HEK293 (cell line): Measurements from ENCODE around the gene OR51G1.

Experiments
- CTCF ChIA-PET: fragments of 350-600 bp; formaldehyde crosslinking; extraction: SDS; loops from one replicate; lab custom pipeline; 2021; ENCODE audit warnings: antibody characterized with exemption; lab: Yijun Ruan, JAX
- POLR2A ChIA-PET: fragments of 300-600 bp; formaldehyde crosslinking; extraction: SDS; loops from one replicate; lab custom pipeline; 2020; ENCODE audit warnings: antibody characterized with exemption, inconsistent platforms; lab: Yijun Ruan, JAX
- H3K27ac ChIP-seq: fragments of 200-500 bp; sonication (Bioruptor generic); 2 replicates; pipeline ENCODE4 v1.5.1; 2014; ENCODE audit warnings: low read depth, low read length, control low read depth, inconsistent platforms; ENCODE audit errors: extremely low read depth
- H3K36me3 ChIP-seq, 2 experiments: fragments of 200-500 bp in 1 of 2; sonication (Bioruptor generic) in 1 of 2; 1 replicate in 1 of 2; 2 replicates in 1 of 2; pipeline ENCODE4 v1.5.1; 2014 to 2017; ENCODE audit warnings: inconsistent platforms in 2 of 2, low read length in 2 of 2; ENCODE audit not compliant: control insufficient read depth in 2 of 2, insufficient read depth in 1 of 2
- H3K4me1 ChIP-seq: fragments of 200-500 bp; sonication (Bioruptor generic); 2 replicates; pipeline ENCODE4 v1.5.1; 2014; ENCODE audit warnings: mild to moderate bottlenecking, low read length, inconsistent platforms; ENCODE audit not compliant: control insufficient read depth, insufficient read depth
- H3K4me3 ChIP-seq: 2 replicates; pipeline ENCODE4 v1.5.1; 2011; ENCODE audit warnings: low read depth, mild to moderate bottlenecking, control low read depth, low read length, moderate library complexity
- H3K9me3 ChIP-seq: fragments of 200-500 bp; sonication (Bioruptor generic); 2 replicates; pipeline ENCODE4 v1.5.1; 2014; ENCODE audit warnings: low read depth, low read length, inconsistent platforms; ENCODE audit not compliant: control insufficient read depth, insufficient read depth
- ZBTB20 ChIP-seq: fragments of 450-650 bp; formaldehyde crosslinking; IDR thresholded peaks from 2 replicates; pipeline ENCODE4 v1.5.1; 2016; ENCODE audit warnings: missing biosample characterization, missing genetic modification characterization
- ZNF311 ChIP-seq: fragments of 450-650 bp; formaldehyde crosslinking; IDR thresholded peaks from 2 replicates; pipeline ENCODE4 v1.5.1; 2017; ENCODE audit warnings: missing biosample characterization, missing genetic modification characterization, borderline replicate concordance
- ZNF571 ChIP-seq: fragments of 450-650 bp; formaldehyde crosslinking; IDR thresholded peaks from 2 replicates; pipeline ENCODE4 v1.5.0; 2017; ENCODE audit warnings: missing biosample characterization, missing genetic modification characterization
- ZNF654 ChIP-seq: fragments of 450-650 bp; formaldehyde crosslinking; IDR thresholded peaks from 2 replicates; pipeline ENCODE4 v1.5.1; 2016; ENCODE audit warnings: low read depth, missing biosample characterization, missing genetic modification characterization
- ZNF76 ChIP-seq: fragments of 450-650 bp; formaldehyde crosslinking; IDR thresholded peaks from 2 replicates; pipeline ENCODE4; 2016; ENCODE audit warnings: low read depth, missing biosample characterization, missing genetic modification characterization, borderline replicate concordance
- TF ChIP-seq, protein P1 (sequence below): fragments of 450-650 bp; IDR thresholded peaks from 2 replicates; pipeline ENCODE4 v1.5.1; 2018; ENCODE audit warnings: missing biosample characterization, mild to moderate bottlenecking, missing genetic modification characterization
- TF ChIP-seq, protein P2 (sequence below): fragments of 450-650 bp; formaldehyde crosslinking; IDR thresholded peaks from 2 replicates; pipeline ENCODE4 v1.5.1; 2016; ENCODE audit warnings: missing biosample characterization, missing genetic modification characterization
- TF ChIP-seq, protein P3 (sequence below): fragments of 450-650 bp; formaldehyde crosslinking; IDR thresholded peaks from 2 replicates; pipeline ENCODE4 v1.5.1; 2017; ENCODE audit warnings: missing biosample characterization, mild to moderate bottlenecking, missing genetic modification characterization, moderate library complexity

The OR51G1 gene

DNA sequence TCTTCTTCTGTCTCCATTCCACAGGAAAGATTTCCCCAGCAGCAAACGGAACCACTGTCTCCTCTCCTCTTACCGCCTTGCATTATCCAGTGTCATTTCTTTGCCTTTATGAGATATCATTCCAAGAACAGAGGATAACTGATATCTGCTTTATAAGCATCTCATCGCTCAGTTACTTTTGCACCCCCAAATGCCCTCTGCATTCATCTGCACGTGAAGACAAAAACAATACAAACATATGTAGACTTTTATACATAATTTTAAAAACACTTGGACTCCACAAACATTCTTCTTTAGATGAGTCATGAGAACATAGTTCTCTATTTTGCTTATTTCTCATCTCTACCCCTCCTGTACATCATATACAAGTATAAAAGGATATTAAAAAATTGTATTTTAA, 43.0 kb downstream of the OR51G1 start:
- POLR2A ChIA-PET: no interaction called here
- Histone ChIP-seq H3K36me3 (no peaks in the 10 kb centered on the region), H3K4me3 (no peak overlapping the region), H3K4me1 (no peaks in the 10 kb centered on the region), H3K27ac (no peak overlapping the region), H3K9me3 (no peaks in the 10 kb centered on the region)
- CTCF ChIA-PET: interaction anchor here (0.7 kb wide), 1 partner anchor 244 kb away, joined by 3 read pairs; the partner anchor contains the start of gene OR51D1
- no peak for TF ChIP-seq ZBTB20 (tag by site-specific recombination)
- TF ChIP-seq, protein P1, sequence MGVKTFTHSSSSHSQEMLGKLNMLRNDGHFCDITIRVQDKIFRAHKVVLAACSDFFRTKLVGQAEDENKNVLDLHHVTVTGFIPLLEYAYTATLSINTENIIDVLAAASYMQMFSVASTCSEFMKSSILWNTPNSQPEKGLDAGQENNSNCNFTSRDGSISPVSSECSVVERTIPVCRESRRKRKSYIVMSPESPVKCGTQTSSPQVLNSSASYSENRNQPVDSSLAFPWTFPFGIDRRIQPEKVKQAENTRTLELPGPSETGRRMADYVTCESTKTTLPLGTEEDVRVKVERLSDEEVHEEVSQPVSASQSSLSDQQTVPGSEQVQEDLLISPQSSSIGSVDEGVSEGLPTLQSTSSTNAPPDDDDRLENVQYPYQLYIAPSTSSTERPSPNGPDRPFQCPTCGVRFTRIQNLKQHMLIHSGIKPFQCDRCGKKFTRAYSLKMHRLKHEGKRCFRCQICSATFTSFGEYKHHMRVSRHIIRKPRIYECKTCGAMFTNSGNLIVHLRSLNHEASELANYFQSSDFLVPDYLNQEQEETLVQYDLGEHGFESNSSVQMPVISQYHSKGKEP (tag by site-specific recombination): no peak
- TF ChIP-seq ZNF311 (tag by site-specific recombination): no peak
- TF ChIP-seq ZNF76 (tag by site-specific recombination): no peak
- TF ChIP-seq, protein P2, sequence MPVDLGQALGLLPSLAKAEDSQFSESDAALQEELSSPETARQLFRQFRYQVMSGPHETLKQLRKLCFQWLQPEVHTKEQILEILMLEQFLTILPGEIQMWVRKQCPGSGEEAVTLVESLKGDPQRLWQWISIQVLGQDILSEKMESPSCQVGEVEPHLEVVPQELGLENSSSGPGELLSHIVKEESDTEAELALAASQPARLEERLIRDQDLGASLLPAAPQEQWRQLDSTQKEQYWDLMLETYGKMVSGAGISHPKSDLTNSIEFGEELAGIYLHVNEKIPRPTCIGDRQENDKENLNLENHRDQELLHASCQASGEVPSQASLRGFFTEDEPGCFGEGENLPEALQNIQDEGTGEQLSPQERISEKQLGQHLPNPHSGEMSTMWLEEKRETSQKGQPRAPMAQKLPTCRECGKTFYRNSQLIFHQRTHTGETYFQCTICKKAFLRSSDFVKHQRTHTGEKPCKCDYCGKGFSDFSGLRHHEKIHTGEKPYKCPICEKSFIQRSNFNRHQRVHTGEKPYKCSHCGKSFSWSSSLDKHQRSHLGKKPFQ (tag by site-specific recombination): no peak
- TF ChIP-seq, protein P3, sequence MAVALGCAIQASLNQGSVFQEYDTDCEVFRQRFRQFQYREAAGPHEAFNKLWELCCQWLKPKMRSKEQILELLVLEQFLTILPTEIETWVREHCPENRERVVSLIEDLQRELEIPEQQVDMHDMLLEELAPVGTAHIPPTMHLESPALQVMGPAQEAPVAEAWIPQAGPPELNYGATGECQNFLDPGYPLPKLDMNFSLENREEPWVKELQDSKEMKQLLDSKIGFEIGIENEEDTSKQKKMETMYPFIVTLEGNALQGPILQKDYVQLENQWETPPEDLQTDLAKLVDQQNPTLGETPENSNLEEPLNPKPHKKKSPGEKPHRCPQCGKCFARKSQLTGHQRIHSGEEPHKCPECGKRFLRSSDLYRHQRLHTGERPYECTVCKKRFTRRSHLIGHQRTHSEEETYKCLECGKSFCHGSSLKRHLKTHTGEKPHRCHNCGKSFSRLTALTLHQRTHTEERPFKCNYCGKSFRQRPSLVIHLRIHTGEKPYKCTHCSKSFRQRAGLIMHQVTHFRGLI (tag by site-specific recombination): no peak
- TF ChIP-seq ZNF571 (tag by site-specific recombination): no peak
- no peak for TF ChIP-seq ZNF654 (tag by site-specific recombination)
